Amniotic epithelial cell (primary cell): Measurements from ENCODE around the gene PVALB.
"Not testable (repeated sequence)": the region's sequence is repeated elsewhere in the genome, so short reads cannot be mapped to it uniquely, and the experiment has no call there.

ENCODE experiments used
- DNase-seq: peaks from one replicate; pipeline ENCODE4 v3.0.0-alpha.2; 2010; ENCODE audit warnings: low read depth

The PVALB gene

GRCh38 chr22:36756746-36757655, 59.8 kb downstream of the PVALB start:
- no peak for DNase-seq

- DNase-seq = no peak
Observed at GRCh38 chr22:36756031-36756430, 60.8 kb downstream of the PVALB start.

GRCh38 chr22:36755316-36755715, 61.5 kb downstream of the PVALB start:
- DNase-seq = no peak

- not testable (repeated sequence) for DNase-seq
Observed at GRCh38 chr22:36754881-36755280, 62.0 kb downstream of the PVALB start.

GRCh38 chr22:36753916-36754315, 62.9 kb downstream of the PVALB start:
- no peak for DNase-seq

GRCh38 chr22:36753120-36753802, 63.6 kb downstream of the PVALB start:
- DNase-seq = no peak
